K562 treated with DMSO at 1 percent for 24 hours (cell line): Measurements from ENCODE around the gene ATG10. TPM values are rescaled to one million over a fixed set of nuclear protein-coding genes. Genes with fewer than 3 reads are reported as not detected.

Experiments
- total RNA-seq: library from RNA; unstranded; fragments of 300-600 nt; gene quantifications from 2 replicates; pipeline ENCODE4 v1.2.3, GENCODE V29; 2022; ENCODE audit warnings: low read depth; ENCODE audit not compliant: insufficient read depth

ATG10 gene
- total RNA-seq, result 11.5 and 13.9 TPM in 2 replicates

GRCh38 chr5:81971712-81972491, at the start of gene ATG10:
ATG10 (plus strand) TSS chr5:81972023; CDS start chr5:81987571, 15,548 bp downstream.

GRCh38 chr5:82277987-82278710, 306.3 kb downstream of the ATG10 start, which contains the start of gene RPS23:
RPS23 (minus strand) TSS chr5:82278354; CDS start chr5:82278323, 31 bp downstream.

Other genes with a start within 250 kb of the ATG10 start
- gene SSBP2, start 220.9 kb upstream of the ATG10 start, total RNA-seq, result 38.1 and 43.7 TPM in 2 replicates